Measurements from ENCODE around the gene ARMC7. TPM values are rescaled to one million over a fixed set of nuclear protein-coding genes. Genes with fewer than 3 reads are reported as not detected.
A peak's percentile ranks its signal among the peaks of the same experiment; 100 is the strongest.

The ARMC7 gene
- total RNA-seq, 1 donor from 2014 or later, result 15.6 TPM

DNA sequence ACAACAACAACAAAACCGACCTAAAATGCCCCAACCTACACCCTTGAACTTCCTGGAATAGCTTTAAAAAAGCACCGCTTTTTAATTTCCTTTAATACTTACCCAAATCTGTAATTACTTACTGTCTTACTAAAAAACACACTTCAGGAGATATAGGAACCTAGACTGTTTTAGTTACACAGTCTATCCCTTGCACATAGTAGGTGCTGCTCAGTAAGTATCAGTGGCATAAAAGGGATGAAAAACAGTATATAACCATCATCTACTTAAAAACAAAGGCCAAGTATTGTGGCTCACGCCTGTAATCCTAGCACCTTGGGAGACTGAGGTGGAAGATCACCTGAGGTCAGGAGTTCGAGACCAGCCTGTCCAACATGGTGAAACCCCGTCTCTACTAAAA is 66.9 kb downstream of the ARMC7 start:
- Mint-ChIP-seq H3K36me3 (ENCODE audit: low read depth) (peaks cover 28% of the 10 kb centered on the region), H3K4me3 (no peak overlapping the region), H3K27ac (ENCODE audit: unreplicated experiment) (no peak overlapping the region), H3K27me3 (ENCODE audit: low read depth) (no peaks in the 10 kb centered on the region), H3K4me1 (peaks cover 14% of the 10 kb centered on the region), H3K9me3 (no peaks in the 10 kb centered on the region)
- TF ChIP-seq, protein P1, sequence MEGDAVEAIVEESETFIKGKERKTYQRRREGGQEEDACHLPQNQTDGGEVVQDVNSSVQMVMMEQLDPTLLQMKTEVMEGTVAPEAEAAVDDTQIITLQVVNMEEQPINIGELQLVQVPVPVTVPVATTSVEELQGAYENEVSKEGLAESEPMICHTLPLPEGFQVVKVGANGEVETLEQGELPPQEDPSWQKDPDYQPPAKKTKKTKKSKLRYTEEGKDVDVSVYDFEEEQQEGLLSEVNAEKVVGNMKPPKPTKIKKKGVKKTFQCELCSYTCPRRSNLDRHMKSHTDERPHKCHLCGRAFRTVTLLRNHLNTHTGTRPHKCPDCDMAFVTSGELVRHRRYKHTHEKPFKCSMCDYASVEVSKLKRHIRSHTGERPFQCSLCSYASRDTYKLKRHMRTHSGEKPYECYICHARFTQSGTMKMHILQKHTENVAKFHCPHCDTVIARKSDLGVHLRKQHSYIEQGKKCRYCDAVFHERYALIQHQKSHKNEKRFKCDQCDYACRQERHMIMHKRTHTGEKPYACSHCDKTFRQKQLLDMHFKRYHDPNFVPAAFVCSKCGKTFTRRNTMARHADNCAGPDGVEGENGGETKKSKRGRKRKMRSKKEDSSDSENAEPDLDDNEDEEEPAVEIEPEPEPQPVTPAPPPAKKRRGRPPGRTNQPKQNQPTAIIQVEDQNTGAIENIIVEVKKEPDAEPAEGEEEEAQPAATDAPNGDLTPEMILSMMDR (conservative IDR thresholded peaks at IDR 0.05), result no peak
- DNase-seq (ENCODE audit: low read depth, low spot score), result no peak

DNA sequence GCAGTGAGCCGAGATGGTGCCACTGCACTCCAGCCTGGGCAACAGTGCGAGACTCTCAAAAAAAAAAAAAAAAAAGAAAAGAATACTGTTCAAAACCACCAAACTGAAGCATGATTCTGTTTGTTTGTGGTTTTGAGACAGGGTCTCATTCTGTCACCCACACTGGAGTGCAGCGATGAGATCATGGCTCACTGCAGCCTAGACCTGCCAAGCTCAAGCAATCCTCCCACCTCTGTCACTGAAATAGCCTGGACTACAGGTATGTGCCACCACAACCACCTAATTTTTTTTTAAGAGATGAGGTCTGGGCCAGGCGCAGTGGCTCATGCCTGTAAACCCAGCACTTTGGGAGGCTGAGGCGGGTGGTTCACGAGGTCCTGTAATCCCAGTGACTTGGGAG is 68.7 kb downstream of the ARMC7 start:
- Mint-ChIP-seq H3K36me3 (ENCODE audit: low read depth) (peaks cover 25% of the 10 kb centered on the region), H3K4me3 (peak overlapping the region; percentile 69), H3K27ac (ENCODE audit: unreplicated experiment) (no peak overlapping the region), H3K4me1 (peaks cover 17% of the 10 kb centered on the region), H3K27me3 (ENCODE audit: low read depth) (no peaks in the 10 kb centered on the region), H3K9me3 (no peaks in the 10 kb centered on the region)
- no peak for DNase-seq (ENCODE audit: low read depth, low spot score)
- TF ChIP-seq, protein P1 (conservative IDR thresholded peaks at IDR 0.05), result no peak

Other genes with a start within 250 kb of the ARMC7 start
- gene FDXR, start 237.0 kb upstream of the ARMC7 start, total RNA-seq, result 13.3 and 14.8 TPM in 2 replicates
- not detected in 2 replicates for gene FADS6, start 216.3 kb upstream of the ARMC7 start, total RNA-seq
- gene USH1G, start 186.7 kb upstream of the ARMC7 start, total RNA-seq, result 0.14 TPM in 1 of 2 replicates, not detected in the other
- not detected in 2 replicates for gene OTOP2, start 185.7 kb upstream of the ARMC7 start, total RNA-seq
- not detected in 2 replicates for gene OTOP3, start 174.1 kb upstream of the ARMC7 start, total RNA-seq
- gene HID1, start 137.2 kb upstream of the ARMC7 start, total RNA-seq, result 11.8 and 14.6 TPM in 2 replicates
- gene CDR2L, start 122.3 kb upstream of the ARMC7 start, total RNA-seq, result 24.0 and 24.1 TPM in 2 replicates
- 35.3 and 37.6 TPM in 2 replicates for gene MRPL58, start 97.3 kb upstream of the ARMC7 start, total RNA-seq
- gene ATP5PD, start 63.0 kb upstream of the ARMC7 start, total RNA-seq, result 198 and 208 TPM in 2 replicates
- gene KCTD2, start 62.7 kb upstream of the ARMC7 start, total RNA-seq, result 35.2 and 37.8 TPM in 2 replicates
- 6.0 and 7.3 TPM in 2 replicates for gene SLC16A5, start 22.0 kb upstream of the ARMC7 start, total RNA-seq
- gene NT5C, start 21.8 kb downstream of the ARMC7 start, total RNA-seq, result 68.0 and 70.2 TPM in 2 replicates
- 319 and 334 TPM in 2 replicates for gene JPT1, start 44.5 kb downstream of the ARMC7 start, total RNA-seq
- 773 and 776 TPM in 2 replicates for gene SUMO2, start 73.0 kb downstream of the ARMC7 start, total RNA-seq
- gene NUP85, start 95.7 kb downstream of the ARMC7 start, total RNA-seq, result 122 and 126 TPM in 2 replicates
- 57.2 and 59.0 TPM in 2 replicates for gene GGA3, start 151.6 kb downstream of the ARMC7 start, total RNA-seq
- gene MRPS7, start 151.9 kb downstream of the ARMC7 start, total RNA-seq, result 84.7 and 86.4 TPM in 2 replicates
- gene MIF4GD, start 161.3 kb downstream of the ARMC7 start, total RNA-seq, result 13.8 and 15.9 TPM in 2 replicates
- 15.7 and 18.6 TPM in 2 replicates for gene SLC25A19, start 179.5 kb downstream of the ARMC7 start, total RNA-seq

All from neural crest cell (in vitro differentiated cells).